Measurements from ENCODE around the gene SNPH.
A peak's percentile ranks its signal among the peaks of the same experiment; 100 is the strongest.

Gene SNPH

DNA sequence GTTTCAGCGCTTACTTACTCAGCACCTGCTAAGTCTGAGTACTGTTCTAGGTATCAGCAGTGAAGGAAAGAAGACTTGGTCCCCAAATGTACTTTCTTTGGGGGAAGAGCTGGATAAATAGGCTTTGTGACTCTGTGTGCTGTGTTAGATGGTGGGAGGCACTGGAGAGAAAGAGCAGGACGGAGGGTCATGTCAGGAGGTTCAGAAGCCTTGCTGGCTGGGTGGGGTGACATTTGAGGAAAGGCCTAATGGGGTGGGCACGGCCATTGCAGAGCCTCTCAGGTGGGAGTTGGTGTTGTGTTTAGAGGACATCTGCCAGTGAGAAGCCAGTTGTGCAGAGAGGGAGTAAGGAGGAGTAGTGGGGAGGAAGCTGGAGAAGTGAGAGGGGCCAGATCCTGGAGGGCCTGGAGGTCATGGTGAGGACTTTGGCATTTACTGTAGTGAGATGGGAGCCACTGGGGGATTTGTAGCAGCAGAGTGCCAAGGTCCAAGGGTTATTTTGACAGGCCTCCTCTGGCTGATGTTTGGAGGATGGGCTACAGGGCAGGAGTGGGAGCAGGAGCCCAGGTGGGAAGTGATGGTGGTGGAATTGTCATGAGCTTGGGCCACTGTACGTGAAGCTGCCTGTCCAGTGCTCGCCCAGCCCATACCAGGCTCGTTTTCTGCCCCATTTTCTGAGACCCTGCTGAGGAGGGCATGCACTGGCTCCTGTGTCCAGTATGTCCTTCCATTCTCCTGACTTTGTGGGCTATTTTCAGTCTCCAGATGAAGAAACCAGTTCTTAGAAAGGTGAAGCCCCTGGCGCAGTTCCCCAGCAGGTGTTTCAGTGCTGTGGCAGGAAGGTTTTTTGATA lies 62.0 kb downstream of the SNPH start:
- H3K4me3 ChIP-seq (ENCODE audit: low read length) = peak overlapping the region; percentile 31
- H3K9ac ChIP-seq (ENCODE audit: low read length) = no peak overlapping the region
- peak overlapping the region; percentile 7 for H3K27ac ChIP-seq (ENCODE audit: low read depth, low read length)
- peaks cover 15% of the 10 kb centered on the region for H3K4me1 ChIP-seq (ENCODE audit: control insufficient read depth, insufficient read depth, low read length)
- H3K36me3 ChIP-seq (ENCODE audit: control insufficient read depth, insufficient read depth, low read length) = no peaks in the 10 kb centered on the region
- no peaks in the 10 kb centered on the region for H3K27me3 ChIP-seq (ENCODE audit: control insufficient read depth, insufficient read depth, low read length)

DNA sequence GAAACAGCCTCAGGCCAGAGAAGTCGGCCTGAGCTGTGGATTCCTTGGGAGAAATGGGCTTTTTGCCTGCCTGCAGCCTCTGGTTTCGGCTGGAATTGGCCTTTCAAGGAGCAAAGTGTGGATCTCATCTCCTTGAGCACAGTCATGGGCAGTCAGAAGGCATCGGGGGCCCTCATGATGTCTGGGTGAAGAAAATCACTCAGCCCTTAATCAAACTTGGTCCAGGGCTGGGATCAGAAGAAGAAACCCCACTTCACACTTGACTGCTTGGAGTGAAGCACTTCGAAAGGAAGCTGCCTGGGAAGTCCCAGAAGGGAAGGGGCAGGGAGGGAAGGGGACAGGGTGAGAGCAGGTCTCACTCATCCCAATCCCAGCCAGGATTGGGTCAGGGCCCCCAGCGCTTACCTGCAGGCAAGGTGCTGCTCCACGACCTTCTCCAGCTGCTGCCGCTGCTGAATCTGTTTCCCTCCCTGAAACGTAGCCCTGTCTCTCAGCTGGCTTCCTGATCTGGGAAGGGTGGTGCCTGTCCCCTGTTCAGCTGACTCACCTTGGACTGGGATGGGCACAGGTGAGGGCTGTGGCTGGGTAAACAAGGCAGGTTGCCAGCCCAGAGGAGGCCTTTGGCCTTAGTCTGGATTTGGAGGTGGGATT lies 62.7 kb downstream of the SNPH start, which contains the start of gene SDCBP2:
SDCBP2 (minus strand) TSS at position 460 of the 651 bp plus-strand sequence. CDS start 8,723 bp downstream, outside the sequence.
- peak within 1 kb of the TSS; percentile 31 for H3K4me3 ChIP-seq (ENCODE audit: low read length)
- H3K4me1 ChIP-seq (ENCODE audit: control insufficient read depth, insufficient read depth, low read length) = peaks cover 15% of the 10 kb centered on the region

DNA sequence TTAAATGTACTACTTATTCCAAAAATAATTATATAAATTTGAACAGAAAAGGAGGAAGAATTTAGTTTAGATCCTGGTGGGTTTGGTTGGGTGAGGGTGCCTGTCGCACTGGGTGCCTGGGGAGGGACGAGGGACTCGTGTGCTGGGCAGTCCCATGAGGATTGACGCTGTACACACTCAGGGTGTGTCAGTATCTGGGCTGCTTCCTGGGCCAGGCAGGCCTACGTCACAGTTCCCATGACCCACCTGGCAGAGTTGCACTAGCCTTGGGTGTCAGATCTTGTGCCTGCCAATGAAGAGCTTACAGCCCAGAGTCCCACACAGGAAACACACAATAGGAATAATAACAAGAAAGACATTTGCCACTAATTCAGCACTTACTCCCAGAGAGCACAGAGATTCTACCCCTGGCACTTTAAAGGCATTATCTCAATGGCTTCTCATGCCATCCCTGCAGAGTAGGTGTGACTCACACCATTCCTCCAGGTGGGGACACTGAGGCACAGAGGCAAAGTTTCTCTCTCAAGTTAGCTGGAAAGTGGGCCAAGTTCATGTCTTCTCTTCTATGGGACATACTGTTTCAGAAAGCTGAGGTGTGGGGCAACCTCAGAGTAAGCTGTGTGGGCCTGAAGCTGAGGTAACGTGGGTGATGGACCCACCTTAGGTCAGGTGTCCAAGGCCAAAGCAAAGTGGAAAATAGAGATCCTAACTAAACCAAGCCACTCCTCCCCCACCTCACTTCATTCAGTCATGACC lies 64.2 kb downstream of the SNPH start:
- Histone ChIP-seq H3K4me3 (ENCODE audit: low read length) (no peak overlapping the region), H3K27ac (ENCODE audit: low read depth, low read length) (no peak overlapping the region), H3K9ac (ENCODE audit: low read length) (no peak overlapping the region), H3K36me3 (ENCODE audit: control insufficient read depth, insufficient read depth, low read length) (no peaks in the 10 kb centered on the region), H3K27me3 (ENCODE audit: control insufficient read depth, insufficient read depth, low read length) (no peaks in the 10 kb centered on the region), H3K4me1 (ENCODE audit: control insufficient read depth, insufficient read depth, low read length) (peaks cover 12% of the 10 kb centered on the region)

More for the DNA sequence above, 62.7 kb downstream of the SNPH start, which contains the start of gene SDCBP2:
- no peaks in the 10 kb centered on the region for H3K36me3 ChIP-seq (ENCODE audit: control insufficient read depth, insufficient read depth, low read length)
- H3K27me3 ChIP-seq (ENCODE audit: control insufficient read depth, insufficient read depth, low read length) = no peaks in the 10 kb centered on the region
- peak within 1 kb of the TSS; percentile 9 for H3K27ac ChIP-seq (ENCODE audit: low read depth, low read length)
- no peak within 1 kb of the TSS for H3K9ac ChIP-seq (ENCODE audit: low read length)

DNA sequence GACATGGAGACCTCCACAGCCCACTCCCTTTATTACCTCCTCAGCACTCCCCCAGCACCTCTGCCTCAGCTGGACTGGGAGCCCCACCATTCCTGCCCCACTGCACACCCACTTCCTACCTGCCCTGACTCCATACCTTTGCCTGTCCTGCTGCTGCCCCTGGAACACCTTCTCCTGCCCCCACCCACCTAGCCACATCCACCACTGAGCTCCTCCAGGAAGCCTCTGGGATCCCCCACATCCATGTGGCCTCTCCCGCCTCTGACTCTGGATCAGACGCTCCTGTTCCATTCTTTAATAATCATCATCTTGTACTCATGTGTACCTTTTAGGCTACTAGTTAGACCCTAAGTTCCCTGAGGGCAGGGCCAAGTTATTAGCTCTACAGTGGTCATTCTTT lies 65.0 kb downstream of the SNPH start:
- no peaks in the 10 kb centered on the region for H3K36me3 ChIP-seq (ENCODE audit: control insufficient read depth, insufficient read depth, low read length)
- H3K4me3 ChIP-seq (ENCODE audit: low read length) = no peak overlapping the region
- H3K4me1 ChIP-seq (ENCODE audit: control insufficient read depth, insufficient read depth, low read length) = peaks cover 9% of the 10 kb centered on the region
- no peak overlapping the region for H3K27ac ChIP-seq (ENCODE audit: low read depth, low read length)
- H3K9ac ChIP-seq (ENCODE audit: low read length) = no peak overlapping the region
- no peaks in the 10 kb centered on the region for H3K27me3 ChIP-seq (ENCODE audit: control insufficient read depth, insufficient read depth, low read length)

DNA sequence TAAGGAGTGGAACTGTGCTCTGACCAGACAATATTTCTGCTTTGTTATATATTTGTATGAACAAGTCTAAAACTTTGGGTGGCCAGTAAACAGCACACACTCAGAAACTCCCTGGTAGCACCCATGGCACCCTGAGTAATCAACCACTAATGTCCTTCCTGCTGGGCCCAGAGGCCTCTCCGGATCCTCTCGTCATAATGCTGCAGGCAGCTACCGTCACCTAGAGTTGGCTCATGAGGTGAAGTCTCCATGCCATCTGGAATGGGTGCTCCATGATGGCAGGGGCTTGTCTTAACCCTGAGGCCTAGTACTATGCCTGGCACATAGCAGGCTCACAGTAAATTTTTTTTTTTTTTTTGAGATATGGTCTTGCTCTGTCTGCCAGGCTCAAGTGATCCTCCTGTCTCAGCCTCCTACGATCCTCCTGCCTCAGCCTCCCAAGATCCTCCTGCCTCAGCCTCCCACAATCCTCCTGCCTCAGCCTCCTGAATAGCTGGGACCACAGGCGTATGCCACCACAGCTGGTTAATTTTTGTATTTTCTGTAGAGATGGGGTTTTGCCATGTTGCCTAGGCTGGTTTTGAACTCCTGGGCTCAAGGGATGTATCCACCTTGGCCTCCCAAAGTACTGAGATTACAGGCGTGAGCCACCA lies 65.8 kb downstream of the SNPH start:
- no peak overlapping the region for H3K27ac ChIP-seq (ENCODE audit: low read depth, low read length)
- H3K36me3 ChIP-seq (ENCODE audit: control insufficient read depth, insufficient read depth, low read length) = no peaks in the 10 kb centered on the region
- H3K4me1 ChIP-seq (ENCODE audit: control insufficient read depth, insufficient read depth, low read length) = peaks cover under 1% of the 10 kb centered on the region
- H3K4me3 ChIP-seq (ENCODE audit: low read length) = no peak overlapping the region
- H3K9ac ChIP-seq (ENCODE audit: low read length) = no peak overlapping the region
- no peaks in the 10 kb centered on the region for H3K27me3 ChIP-seq (ENCODE audit: control insufficient read depth, insufficient read depth, low read length)

DNA sequence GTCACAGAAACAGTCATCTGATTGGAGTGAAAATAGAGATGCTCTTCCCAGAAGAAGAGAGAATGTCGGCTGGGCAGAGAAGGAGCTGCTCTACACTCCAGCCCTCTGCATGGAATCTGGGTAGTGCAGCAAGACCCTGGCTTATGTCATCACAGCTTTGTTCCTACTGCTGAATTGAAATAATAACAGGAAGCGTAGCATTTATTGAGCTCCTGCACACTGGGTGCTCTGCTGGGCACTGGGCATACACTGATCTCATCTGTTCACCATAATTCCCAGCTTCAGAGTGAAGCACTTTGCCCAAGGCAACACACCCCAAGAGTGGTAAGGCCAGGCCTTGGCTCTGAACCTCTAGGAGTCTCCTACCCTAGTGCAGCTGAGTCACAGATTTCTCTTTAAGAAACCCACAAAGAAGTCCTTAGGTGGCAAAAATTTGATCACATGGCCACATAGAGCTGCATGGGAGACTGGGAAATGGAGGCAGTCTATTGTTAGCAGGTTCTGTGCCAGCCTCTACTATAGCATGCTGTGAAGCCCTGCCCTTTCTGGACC lies 66.7 kb downstream of the SNPH start:
- H3K4me1 ChIP-seq (ENCODE audit: control insufficient read depth, insufficient read depth, low read length) = no peaks in the 10 kb centered on the region
- H3K4me3 ChIP-seq (ENCODE audit: low read length) = no peak overlapping the region
- H3K27ac ChIP-seq (ENCODE audit: low read depth, low read length) = no peak overlapping the region
- no peak overlapping the region for H3K9ac ChIP-seq (ENCODE audit: low read length)
- no peaks in the 10 kb centered on the region for H3K27me3 ChIP-seq (ENCODE audit: control insufficient read depth, insufficient read depth, low read length)
- H3K36me3 ChIP-seq (ENCODE audit: control insufficient read depth, insufficient read depth, low read length) = no peaks in the 10 kb centered on the region

DNA sequence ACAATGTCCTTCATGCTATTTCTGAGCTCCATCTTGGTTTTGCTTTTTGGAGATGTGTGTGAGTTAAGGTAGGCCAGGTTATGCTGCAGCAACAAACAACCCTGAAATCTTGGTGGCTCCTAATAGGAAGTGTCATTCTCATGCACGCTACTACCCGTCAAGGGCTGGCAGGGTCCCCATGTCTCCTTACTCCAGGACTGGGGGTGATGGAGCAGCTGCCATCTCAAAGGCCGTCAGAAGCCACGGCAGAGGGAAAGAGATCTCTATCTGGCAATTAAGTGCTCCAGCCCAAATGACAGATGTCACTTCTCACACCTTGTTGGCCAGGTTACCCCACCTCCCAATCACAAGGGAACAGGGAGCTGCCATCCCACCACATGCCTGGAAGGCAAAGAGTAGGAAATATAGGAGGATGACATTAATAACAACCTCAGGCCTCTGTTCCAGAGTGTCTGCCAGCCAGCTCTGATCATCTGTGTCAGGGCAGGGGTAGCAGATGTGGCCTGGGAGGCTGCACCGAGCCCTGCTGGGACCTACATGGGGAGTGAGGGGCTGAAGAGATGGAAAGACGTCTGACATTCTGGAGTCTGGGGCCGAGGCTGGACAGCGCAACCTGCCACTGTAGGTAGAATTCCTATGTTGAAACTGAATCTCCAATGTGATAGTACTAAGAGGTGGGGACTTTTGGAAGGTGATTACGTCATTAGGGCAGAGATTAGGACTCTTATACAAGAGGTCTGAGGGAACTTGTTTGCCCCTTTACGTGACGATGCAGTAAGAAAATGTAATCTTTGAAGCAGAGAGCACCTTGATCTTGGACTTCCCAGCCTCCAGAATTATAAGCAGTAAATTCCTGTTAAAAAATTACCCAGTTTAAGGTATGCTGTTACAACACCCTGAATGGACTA lies 67.6 kb downstream of the SNPH start:
- no peaks in the 10 kb centered on the region for H3K36me3 ChIP-seq (ENCODE audit: control insufficient read depth, insufficient read depth, low read length)
- no peak overlapping the region for H3K9ac ChIP-seq (ENCODE audit: low read length)
- H3K27ac ChIP-seq (ENCODE audit: low read depth, low read length) = no peak overlapping the region
- H3K27me3 ChIP-seq (ENCODE audit: control insufficient read depth, insufficient read depth, low read length) = no peaks in the 10 kb centered on the region
- no peak overlapping the region for H3K4me3 ChIP-seq (ENCODE audit: low read length)
- no peaks in the 10 kb centered on the region for H3K4me1 ChIP-seq (ENCODE audit: control insufficient read depth, insufficient read depth, low read length)

DNA sequence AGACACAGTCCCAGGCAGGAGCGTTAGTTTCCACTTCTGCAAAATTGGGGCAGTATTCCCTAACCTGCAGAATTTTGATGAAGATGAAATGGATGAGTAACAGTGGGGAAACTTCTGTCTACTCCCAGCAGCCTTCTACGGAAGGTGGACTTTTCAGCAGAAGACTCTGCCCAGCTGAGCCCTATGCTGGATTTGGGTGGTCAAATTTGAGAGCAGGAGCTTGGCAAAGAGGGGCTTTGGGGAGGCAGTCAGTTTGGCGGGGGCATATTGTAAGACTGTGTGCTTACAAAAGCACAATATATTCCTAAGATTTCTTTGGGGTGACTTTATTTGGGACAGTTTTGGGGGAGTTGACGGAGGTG lies 68.3 kb downstream of the SNPH start:
- Histone ChIP-seq H3K9ac (ENCODE audit: low read length) (no peak overlapping the region), H3K36me3 (ENCODE audit: control insufficient read depth, insufficient read depth, low read length) (no peaks in the 10 kb centered on the region), H3K4me1 (ENCODE audit: control insufficient read depth, insufficient read depth, low read length) (no peaks in the 10 kb centered on the region), H3K27me3 (ENCODE audit: control insufficient read depth, insufficient read depth, low read length) (no peaks in the 10 kb centered on the region), H3K4me3 (ENCODE audit: low read length) (no peak overlapping the region), H3K27ac (ENCODE audit: low read depth, low read length) (no peak overlapping the region)

DNA sequence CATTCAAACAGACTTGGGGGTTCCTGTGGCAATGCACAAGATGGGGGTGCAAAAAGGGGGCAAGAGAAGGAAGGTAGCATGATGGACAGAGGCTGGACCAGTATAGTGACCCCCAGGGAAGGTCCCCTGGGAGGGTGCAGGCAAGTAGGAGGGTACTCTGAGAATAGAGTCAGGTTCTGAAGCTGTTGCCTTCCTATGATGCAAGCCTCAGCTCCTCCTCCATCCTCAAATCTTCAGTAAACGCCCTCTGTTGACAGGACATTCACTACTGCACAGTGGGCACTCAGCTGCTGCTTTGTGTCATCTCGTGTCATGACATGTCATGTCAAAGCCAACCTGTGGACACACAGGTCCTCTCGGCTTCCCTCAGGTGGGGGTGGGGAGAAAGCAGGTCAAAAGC lies 68.7 kb downstream of the SNPH start:
- no peaks in the 10 kb centered on the region for H3K4me1 ChIP-seq (ENCODE audit: control insufficient read depth, insufficient read depth, low read length)
- H3K9ac ChIP-seq (ENCODE audit: low read length) = no peak overlapping the region
- no peak overlapping the region for H3K4me3 ChIP-seq (ENCODE audit: low read length)
- H3K36me3 ChIP-seq (ENCODE audit: control insufficient read depth, insufficient read depth, low read length) = no peaks in the 10 kb centered on the region
- H3K27ac ChIP-seq (ENCODE audit: low read depth, low read length) = no peak overlapping the region
- no peaks in the 10 kb centered on the region for H3K27me3 ChIP-seq (ENCODE audit: control insufficient read depth, insufficient read depth, low read length)

DNA sequence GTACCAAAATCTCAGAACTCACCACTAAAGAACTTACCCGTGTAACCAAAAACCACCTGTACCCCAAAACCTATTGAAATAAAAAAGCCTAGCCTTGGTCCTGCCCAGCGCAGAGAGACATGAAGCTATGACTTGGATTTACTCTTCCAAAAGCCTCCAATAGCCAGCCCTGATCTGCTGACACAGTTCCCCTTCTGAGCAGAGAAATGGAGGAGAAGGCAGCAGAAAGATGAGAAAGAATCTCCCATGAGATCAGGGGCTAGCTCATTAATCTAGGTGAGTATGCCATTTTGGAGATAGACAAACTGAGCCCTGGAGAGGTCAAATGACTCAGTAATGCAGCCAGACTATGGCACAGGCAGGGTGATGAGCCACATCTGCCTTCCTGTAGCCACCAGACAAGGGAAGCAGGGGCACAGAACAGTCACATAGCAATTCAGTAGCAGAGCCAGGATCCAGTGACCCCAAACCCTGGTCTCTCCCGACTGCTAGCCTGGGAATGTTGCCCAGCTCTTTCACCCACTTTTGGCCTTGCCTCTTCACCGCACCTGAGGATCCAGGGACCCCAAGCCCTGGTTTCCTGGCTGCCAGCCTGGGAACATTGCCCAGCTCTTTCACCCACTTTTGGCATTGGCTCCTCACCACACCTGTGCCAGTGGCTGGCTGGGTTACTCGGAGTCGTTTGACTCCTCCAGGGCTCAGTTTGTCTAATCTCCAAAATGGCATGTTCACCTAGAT lies 70.0 kb downstream of the SNPH start:
- Histone ChIP-seq H3K4me1 (ENCODE audit: control insufficient read depth, insufficient read depth, low read length) (no peaks in the 10 kb centered on the region), H3K27me3 (ENCODE audit: control insufficient read depth, insufficient read depth, low read length) (no peaks in the 10 kb centered on the region), H3K36me3 (ENCODE audit: control insufficient read depth, insufficient read depth, low read length) (no peaks in the 10 kb centered on the region), H3K9ac (ENCODE audit: low read length) (no peak overlapping the region), H3K4me3 (ENCODE audit: low read length) (no peak overlapping the region), H3K27ac (ENCODE audit: low read depth, low read length) (no peak overlapping the region)

Data from rectal smooth muscle tissue (tissue), 1 donor.